Measurements from ENCODE around the gene MTUS2. TPM values are rescaled to one million over a fixed set of nuclear protein-coding genes. Genes with fewer than 3 reads are reported as not detected.

Gene MTUS2
- total and polyA plus RNA-seq, 2 donors (not counting 1 experiment from before 2014, with no cell fraction given) = 0.06 TPM; not detected in 1

DNA sequence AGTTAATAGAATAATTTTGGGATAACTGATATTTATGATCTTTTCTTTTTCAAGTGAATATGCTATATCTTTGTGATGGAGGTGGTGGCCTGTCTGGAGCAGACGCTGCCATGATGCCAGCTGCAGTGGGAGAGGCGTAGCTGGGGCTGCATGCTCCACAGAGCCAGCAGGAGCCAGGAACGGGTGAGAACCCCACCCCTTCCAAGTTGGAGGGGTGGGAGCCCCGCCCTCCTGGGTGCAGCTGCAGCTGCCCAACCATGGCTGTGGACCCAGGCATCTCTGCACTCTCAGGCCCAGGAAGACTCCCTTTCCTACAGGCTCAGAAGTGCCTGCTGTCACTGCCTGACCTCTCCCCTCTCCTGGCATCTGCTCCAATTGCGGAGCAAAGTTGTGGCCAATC lies 402.3 kb downstream of the MTUS2 start:
- Histone ChIP-seq H3K27me3 (ENCODE audit: control insufficient read depth, insufficient read depth, low read length) (no peaks in the 10 kb centered on the region), H3K4me1 (ENCODE audit: control insufficient read depth, extremely low read depth, insufficient read depth, low read length) (no peaks in the 10 kb centered on the region), H3K79me2 (ENCODE audit: control insufficient read depth, insufficient read depth, low read length) (no peaks in the 10 kb centered on the region), H4K20me1 (ENCODE audit: control insufficient read depth, extremely low read depth, insufficient read depth, low read length) (no peaks in the 10 kb centered on the region), H3K4me3 (replicated peaks in 1 of 4; ENCODE audit: control extremely low read depth in 1 of 4, insufficient read depth in 1 of 4, low read depth in 3 of 4, low read length in 4 of 4) (no peak overlapping the region), H3K9ac (ENCODE audit: insufficient read depth, low read length) (no peak overlapping the region), H3K27ac (ENCODE audit: insufficient read depth, low read length) (no peak overlapping the region), H2AFZ (ENCODE audit: low read length) (no peak overlapping the region), H3K4me2 (ENCODE audit: extremely low read depth, insufficient read depth, low read length) (no peak overlapping the region), H3K36me3 (ENCODE audit: control insufficient read depth, insufficient read depth, low read length) (no peaks in the 10 kb centered on the region), H3K9me3 (ENCODE audit: control insufficient read depth, insufficient read depth, low read depth, low read length) (no peaks in the 10 kb centered on the region)
- TF ChIP-seq, protein P1, sequence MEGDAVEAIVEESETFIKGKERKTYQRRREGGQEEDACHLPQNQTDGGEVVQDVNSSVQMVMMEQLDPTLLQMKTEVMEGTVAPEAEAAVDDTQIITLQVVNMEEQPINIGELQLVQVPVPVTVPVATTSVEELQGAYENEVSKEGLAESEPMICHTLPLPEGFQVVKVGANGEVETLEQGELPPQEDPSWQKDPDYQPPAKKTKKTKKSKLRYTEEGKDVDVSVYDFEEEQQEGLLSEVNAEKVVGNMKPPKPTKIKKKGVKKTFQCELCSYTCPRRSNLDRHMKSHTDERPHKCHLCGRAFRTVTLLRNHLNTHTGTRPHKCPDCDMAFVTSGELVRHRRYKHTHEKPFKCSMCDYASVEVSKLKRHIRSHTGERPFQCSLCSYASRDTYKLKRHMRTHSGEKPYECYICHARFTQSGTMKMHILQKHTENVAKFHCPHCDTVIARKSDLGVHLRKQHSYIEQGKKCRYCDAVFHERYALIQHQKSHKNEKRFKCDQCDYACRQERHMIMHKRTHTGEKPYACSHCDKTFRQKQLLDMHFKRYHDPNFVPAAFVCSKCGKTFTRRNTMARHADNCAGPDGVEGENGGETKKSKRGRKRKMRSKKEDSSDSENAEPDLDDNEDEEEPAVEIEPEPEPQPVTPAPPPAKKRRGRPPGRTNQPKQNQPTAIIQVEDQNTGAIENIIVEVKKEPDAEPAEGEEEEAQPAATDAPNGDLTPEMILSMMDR (conservative IDR thresholded peaks at IDR 0.05 in 1 of 2, IDR thresholded peaks at IDR 0.05 in 1 of 2; ENCODE audit: low read depth in 1 of 2, low read length in 2 of 2) = no peak
- no peak for TF ChIP-seq EZH2 (IDR thresholded peaks at IDR 0.05; ENCODE audit: low read length, missing control alignments)
- no peak for DNase-seq (ENCODE audit: low read depth in 2 of 2)

DNA sequence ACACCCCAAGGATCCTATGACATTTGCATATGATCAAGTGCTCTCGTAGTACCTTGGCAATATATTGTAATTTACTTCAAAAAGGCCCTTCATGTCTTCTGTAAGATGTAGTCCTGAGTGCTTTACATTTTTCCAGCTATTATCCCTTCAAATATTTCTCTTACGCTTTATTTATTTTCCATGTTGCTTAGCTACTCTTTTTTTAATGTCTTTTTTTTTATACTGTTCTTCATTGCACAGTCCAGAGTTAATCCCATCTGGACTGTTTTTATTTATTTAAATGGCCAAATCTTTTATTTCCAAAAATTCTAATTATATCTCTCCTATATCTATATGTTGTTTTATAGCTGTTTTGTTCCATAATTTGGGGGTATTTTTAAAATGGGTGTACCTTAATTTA lies 404.1 kb downstream of the MTUS2 start:
- Histone ChIP-seq H3K79me2 (ENCODE audit: control insufficient read depth, insufficient read depth, low read length) (no peaks in the 10 kb centered on the region), H3K9me3 (ENCODE audit: control insufficient read depth, insufficient read depth, low read depth, low read length) (no peaks in the 10 kb centered on the region), H2AFZ (ENCODE audit: low read length) (no peak overlapping the region), H3K9ac (ENCODE audit: insufficient read depth, low read length) (no peak overlapping the region), H3K4me1 (ENCODE audit: control insufficient read depth, extremely low read depth, insufficient read depth, low read length) (no peaks in the 10 kb centered on the region), H3K27ac (ENCODE audit: insufficient read depth, low read length) (no peak overlapping the region), H3K4me2 (ENCODE audit: extremely low read depth, insufficient read depth, low read length) (no peak overlapping the region), H3K36me3 (ENCODE audit: control insufficient read depth, insufficient read depth, low read length) (no peaks in the 10 kb centered on the region), H3K27me3 (ENCODE audit: control insufficient read depth, insufficient read depth, low read length) (no peaks in the 10 kb centered on the region), H3K4me3 (replicated peaks in 1 of 4; ENCODE audit: control extremely low read depth in 1 of 4, insufficient read depth in 1 of 4, low read depth in 3 of 4, low read length in 4 of 4) (no peak overlapping the region), H4K20me1 (ENCODE audit: control insufficient read depth, extremely low read depth, insufficient read depth, low read length) (no peaks in the 10 kb centered on the region)
- TF ChIP-seq, protein P1 (conservative IDR thresholded peaks at IDR 0.05 in 1 of 2, IDR thresholded peaks at IDR 0.05 in 1 of 2; ENCODE audit: low read depth in 1 of 2, low read length in 2 of 2) = no peak
- TF ChIP-seq EZH2 (IDR thresholded peaks at IDR 0.05; ENCODE audit: low read length, missing control alignments) = no peak
- no peak for DNase-seq (ENCODE audit: low read depth in 2 of 2)

DNA sequence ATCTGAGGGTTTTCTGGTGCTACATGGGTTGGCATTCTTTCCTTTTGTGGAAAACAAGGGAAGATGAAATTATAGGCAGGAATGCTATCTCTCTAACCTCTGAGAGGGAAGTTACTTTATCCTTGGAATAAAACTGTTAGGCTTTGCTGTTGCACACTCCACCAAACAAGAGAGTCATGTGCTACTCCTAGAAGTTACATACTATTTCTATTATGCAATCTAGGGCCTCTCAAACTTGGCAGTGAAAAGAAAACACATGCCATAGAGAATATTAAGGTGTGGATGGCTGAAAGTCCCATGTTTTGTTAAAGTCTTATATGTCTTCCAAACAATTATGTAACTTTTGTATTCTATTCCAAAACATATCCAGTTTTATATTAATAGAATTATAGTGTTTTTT lies 407.4 kb downstream of the MTUS2 start:
- Histone ChIP-seq H3K36me3 (ENCODE audit: control insufficient read depth, insufficient read depth, low read length) (no peaks in the 10 kb centered on the region), H4K20me1 (ENCODE audit: control insufficient read depth, extremely low read depth, insufficient read depth, low read length) (no peaks in the 10 kb centered on the region), H2AFZ (ENCODE audit: low read length) (no peak overlapping the region), H3K4me1 (ENCODE audit: control insufficient read depth, extremely low read depth, insufficient read depth, low read length) (no peaks in the 10 kb centered on the region), H3K4me2 (ENCODE audit: extremely low read depth, insufficient read depth, low read length) (no peak overlapping the region), H3K9ac (ENCODE audit: insufficient read depth, low read length) (no peak overlapping the region), H3K27me3 (ENCODE audit: control insufficient read depth, insufficient read depth, low read length) (no peaks in the 10 kb centered on the region), H3K9me3 (ENCODE audit: control insufficient read depth, insufficient read depth, low read depth, low read length) (no peaks in the 10 kb centered on the region), H3K27ac (ENCODE audit: insufficient read depth, low read length) (no peak overlapping the region), H3K4me3 (replicated peaks in 1 of 4; ENCODE audit: control extremely low read depth in 1 of 4, insufficient read depth in 1 of 4, low read depth in 3 of 4, low read length in 4 of 4) (no peak overlapping the region), H3K79me2 (ENCODE audit: control insufficient read depth, insufficient read depth, low read length) (no peaks in the 10 kb centered on the region)
- no peak for TF ChIP-seq EZH2 (IDR thresholded peaks at IDR 0.05; ENCODE audit: low read length, missing control alignments)
- TF ChIP-seq, protein P1 (conservative IDR thresholded peaks at IDR 0.05 in 1 of 2, IDR thresholded peaks at IDR 0.05 in 1 of 2; ENCODE audit: low read depth in 1 of 2, low read length in 2 of 2) = no peak
- DNase-seq (ENCODE audit: low read depth in 2 of 2) = no peak
